GM12878 (cell line): ENCODE results near the gene MILR1. TPM values are rescaled to one million over a fixed set of nuclear protein-coding genes. Genes with fewer than 3 reads are reported as not detected.

Source experiments
- ATAC-seq: fragments of 200-7000 bp; cut with Tn5 transposase; 3 replicates; pipeline ENCODE4 v1.9.1; 2020; ENCODE audit warnings: mild to moderate bottlenecking, moderate library complexity
- BruUV-seq: library from RNA; stranded (reverse); fragments of 400-500 nt; replicated peaks from 2 replicates; lab custom pipeline; 2021; lab: Mats Ljungman, UMichigan
- CTCF ChIA-PET: fragments of 300-600 bp; sonication (Branson Sonifier 250); formaldehyde crosslinking; extraction: SDS; loops from one replicate; lab custom pipeline; 2021; ENCODE audit warnings: inconsistent platforms; lab: Yijun Ruan, JAX
- POLR2A ChIA-PET: fragments of 350-600 bp; formaldehyde crosslinking; extraction: SDS; loops from one replicate; lab custom pipeline; 2021; ENCODE audit warnings: inconsistent platforms; lab: Charles Lee
- RAD21 ChIA-PET: fragments of 300-600 bp; sonication (Branson Sonifier 250); formaldehyde crosslinking; loops from one replicate; lab custom pipeline; 2023; ENCODE audit warnings: antibody characterized with exemption; ENCODE audit not compliant: unreplicated experiment; lab: Charles Lee
- SMC1A ChIA-PET: fragments of 300-600 bp; sonication (Branson Sonifier 250); formaldehyde crosslinking; loops from one replicate; lab custom pipeline; 2023; ENCODE audit not compliant: unreplicated experiment, uncharacterized antibody; lab: Charles Lee
- DNase-seq: peaks from one replicate; pipeline ENCODE4 v3.0.0-alpha.2; 2011; ENCODE audit warnings: low read depth, low spot score
- FAIRE-seq: peaks from 3 replicates; lab custom pipeline; 2011; peaks lifted over from hg19 to GRCh38; lab: Jason Lieb, UNC
- H2AFZ ChIP-seq: 2 replicates; pipeline ENCODE4 v1.6.0; 2011; ENCODE audit warnings: low read depth, low read length, control low read depth; ENCODE audit not compliant: control insufficient read depth
- H3K27ac ChIP-seq: 2 replicates; pipeline ENCODE4 v1.5.1; 2011; ENCODE audit warnings: control low read depth; ENCODE audit not compliant: control insufficient read depth, insufficient read depth
- H3K27me3 ChIP-seq, 2 experiments: replicated peaks in 1 of 2; 2 replicates each; pipeline versions ENCODE4 v1.6.0 to v1.6.1; 2011; ENCODE audit warnings: low read length in 1 of 2; ENCODE audit not compliant: control insufficient read depth in 2 of 2, insufficient read depth in 2 of 2
- H3K36me3 ChIP-seq, 2 experiments: 2 replicates each; pipeline ENCODE4 v1.5.1; 2011; ENCODE audit warnings: low read length in 1 of 2; ENCODE audit not compliant: control insufficient read depth in 2 of 2, insufficient read depth in 2 of 2
- H3K4me1 ChIP-seq: 2 replicates; pipeline ENCODE4 v1.6.1; 2011; ENCODE audit warnings: mild to moderate bottlenecking, low read length, moderate library complexity, mixed read lengths; ENCODE audit not compliant: control insufficient read depth, insufficient read depth
- H3K4me2 ChIP-seq: 2 replicates; pipeline ENCODE4 v1.6.0; 2011; ENCODE audit warnings: control low read depth; ENCODE audit not compliant: control insufficient read depth, insufficient read depth
- H3K4me3 ChIP-seq: fragments of 200-600 bp; sonication (generic); 2 replicates; pipeline ENCODE4 v1.5.1; 2016
- H3K79me2 ChIP-seq: 2 replicates; pipeline ENCODE4 v1.6.0; 2011; ENCODE audit warnings: low read length; ENCODE audit not compliant: control insufficient read depth, insufficient read depth
- H3K9ac ChIP-seq: 2 replicates; pipeline ENCODE4 v1.8.0; 2011; ENCODE audit warnings: low read length, control low read depth, mixed read lengths; ENCODE audit not compliant: control insufficient read depth, insufficient read depth
- H3K9me3 ChIP-seq: replicated peaks from 3 replicates; pipeline ENCODE4 v1.5.1; 2011; ENCODE audit warnings: mild to moderate bottlenecking, low read length; ENCODE audit not compliant: control insufficient read depth, insufficient read depth
- H4K20me1 ChIP-seq: 2 replicates; pipeline ENCODE4 v1.6.0; 2011; ENCODE audit not compliant: control insufficient read depth, insufficient read depth
- SMC3 ChIP-seq: IDR thresholded peaks from 2 replicates; pipeline ENCODE4 v1.6.1; 2011; ENCODE audit warnings: low read length, improper control_type of control experiment, borderline replicate concordance
- whole genome bisulfite sequencing: methylation state at CpG from one replicate; pipeline ENCODE4 v1.1.6; 2016; ENCODE audit warnings: low lambda C conversion rate; ENCODE audit not compliant: insufficient replicate concordance, insufficient coverage; ENCODE audit errors: missing lambda C conversion rate; 5-methylcytosine and 5-hydroxymethylcytosine counted together
- in situ Hi-C: fragments of 300-500 bp; cut with MboI; formaldehyde crosslinking; loops from 9 replicates; pipeline ENCODE4 v1.14.3; 2018; ENCODE audit warnings: mixed read lengths
- intact Hi-C: fragments of 100-400 bp; cut with micrococcal nuclease; formaldehyde crosslinking; loops from one replicate; pipeline ENCODE4 v1.14.2; 2022; ENCODE audit not compliant: unreplicated experiment
- polyA plus RNA-seq, 11 experiments: library from polyadenylated mRNA; depleted of rRNA in 4 of 11; unstranded in 6 of 11; stranded (reverse) in 5 of 11; fragments of >200 nt; fragmentation: Nextera tagmentation in 4 of 11; fragmentation: Illumina TruSeq in 1 of 11; extraction: Ambion mirVana in 4 of 11; extraction: Trizol in 1 of 11; gene quantifications; 1 replicate in 1 of 11; 2 replicates in 10 of 11; pipeline versions ENCODE4 v1.2.1 to v1.2.3, GENCODE V29; 2011 to 2016; ENCODE audit warnings: inconsistent platforms in 2 of 11, missing spikeins in 2 of 11, low read depth in 1 of 11
- total RNA-seq, 4 experiments: library from RNA; depleted of rRNA in 3 of 4; stranded (reverse); fragments of >200 nt in 3 of 4; fragmentation: Illumina TruSeq in 1 of 4; extraction: Trizol in 1 of 4; gene quantifications; 2 replicates each; pipeline versions ENCODE4 v1.2.1 to v1.2.3, GENCODE V29; 2013 to 2021
- TF ChIP-seq, protein P1 (sequence below): fragments of 150-350 bp; IDR thresholded peaks from 2 replicates; pipeline ENCODE4 v1.6.1; 2014; ENCODE audit warnings: mild to moderate bottlenecking, low read depth, low read length

The MILR1 gene
- total and polyA plus RNA-seq, 10 of the 15 experiments (the other 5 are each of a cell fraction or from before 2014, with no cell fraction given) = 2.0 to 47.2 (median 17.2) TPM

DNA sequence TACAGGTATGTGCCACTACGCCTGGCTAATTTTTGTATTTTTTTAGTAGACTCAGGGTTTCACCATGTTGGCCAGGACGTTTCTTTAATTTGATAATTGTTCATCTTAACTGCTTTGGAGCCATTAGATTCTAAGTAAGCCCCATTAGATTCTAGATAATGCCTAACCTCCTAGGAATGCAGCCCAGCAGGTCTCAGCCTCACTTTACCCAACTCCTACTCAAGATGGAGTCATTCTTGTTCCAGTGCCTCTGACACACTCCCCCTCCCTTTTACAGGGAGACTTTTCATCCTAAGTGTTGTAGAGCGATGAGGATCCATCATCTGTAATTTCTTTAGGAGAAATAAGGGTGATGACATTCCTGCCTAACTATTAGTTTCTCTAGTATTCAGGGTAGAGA lies 23.7 kb upstream of the MILR1 start:
- BruUV-seq = no TSS peak
- Histone ChIP-seq H3K4me2 (no peak overlapping the region), H3K9me3 (no peaks in the 10 kb centered on the region; the same call in 2 of the 3 replicates), H3K4me3 (no peak overlapping the region), H3K4me1 (no peaks in the 10 kb centered on the region), H4K20me1 (no peaks in the 10 kb centered on the region), H3K27me3 (no peaks in the 10 kb centered on the region), H3K9ac (no peak overlapping the region), H3K79me2 (no peaks in the 10 kb centered on the region), H3K27ac (no peak overlapping the region)
- ATAC-seq (no peak), FAIRE-seq (no peak)
- ChIA-PET RAD21 (no interaction called here), CTCF (interaction anchor here (1.1 to 14.2 kb wide), 3 partner anchors 71 to 178 kb away, joined by 5 to 627 read pairs (median 350); partner anchors contain the start of gene POLG2), SMC1A (interaction anchor here (0.8 to 9.2 kb wide), 4 partner anchors 59 to 223 kb away, joined by 3 to 133 read pairs (median 3); no protein-coding TSS in a partner anchor)
- 55% methylated on average over 3 of the region's 3 CpGs for whole genome bisulfite sequencing
- in situ Hi-C loops (no loop called here), intact Hi-C loops (no loop called here)
- TF ChIP-seq, protein P1, sequence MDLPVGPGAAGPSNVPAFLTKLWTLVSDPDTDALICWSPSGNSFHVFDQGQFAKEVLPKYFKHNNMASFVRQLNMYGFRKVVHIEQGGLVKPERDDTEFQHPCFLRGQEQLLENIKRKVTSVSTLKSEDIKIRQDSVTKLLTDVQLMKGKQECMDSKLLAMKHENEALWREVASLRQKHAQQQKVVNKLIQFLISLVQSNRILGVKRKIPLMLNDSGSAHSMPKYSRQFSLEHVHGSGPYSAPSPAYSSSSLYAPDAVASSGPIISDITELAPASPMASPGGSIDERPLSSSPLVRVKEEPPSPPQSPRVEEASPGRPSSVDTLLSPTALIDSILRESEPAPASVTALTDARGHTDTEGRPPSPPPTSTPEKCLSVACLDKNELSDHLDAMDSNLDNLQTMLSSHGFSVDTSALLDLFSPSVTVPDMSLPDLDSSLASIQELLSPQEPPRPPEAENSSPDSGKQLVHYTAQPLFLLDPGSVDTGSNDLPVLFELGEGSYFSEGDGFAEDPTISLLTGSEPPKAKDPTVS = no peak
- TF ChIP-seq, all 136 proteins: peak for 0
- POLR2A ChIA-PET = no interaction called here
- Histone ChIP-seq H3K36me3 (no peaks in the 10 kb centered on the region), H2AFZ (no peak overlapping the region)
- DNase-seq = no peak

DNA sequence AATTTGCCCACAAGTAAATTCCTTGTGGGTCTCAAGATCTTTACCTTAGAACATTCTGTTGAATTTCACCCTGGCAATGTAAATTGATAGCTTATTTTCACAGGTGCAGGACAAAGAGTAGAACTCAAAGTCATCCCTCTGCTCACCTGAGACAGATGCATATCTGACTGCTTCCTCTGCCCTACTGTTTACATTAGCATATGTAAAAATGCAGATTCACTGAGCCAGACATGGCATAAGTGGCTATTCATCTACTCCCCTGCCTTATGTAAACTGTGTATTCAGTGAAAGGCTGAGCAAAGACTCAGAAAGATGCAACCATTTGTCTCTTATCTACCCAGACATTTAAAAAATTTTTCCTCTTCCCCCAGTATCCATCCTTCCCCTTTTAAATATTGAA lies 22.3 kb upstream of the MILR1 start:
- no peak for ATAC-seq
- no peak for FAIRE-seq
- SMC1A ChIA-PET = interaction anchor here (0.6 kb wide), 1 partner anchor 69 kb away, joined by 3 read pairs; no protein-coding TSS in a partner anchor
- Histone ChIP-seq H3K4me1 (no peaks in the 10 kb centered on the region), H3K9me3 (no peaks in the 10 kb centered on the region; the same call in 2 of the 3 replicates), H3K27me3 (no peaks in the 10 kb centered on the region), H3K79me2 (no peaks in the 10 kb centered on the region), H3K4me2 (no peak overlapping the region), H3K36me3 (no peaks in the 10 kb centered on the region), H4K20me1 (no peaks in the 10 kb centered on the region), H3K27ac (no peak overlapping the region), H2AFZ (no peak overlapping the region), H3K4me3 (no peak overlapping the region), H3K9ac (no peak overlapping the region)
- POLR2A ChIA-PET = no interaction called here
- intact Hi-C loops (no loop called here), in situ Hi-C loops (no loop called here)
- BruUV-seq = no TSS peak
- CTCF ChIA-PET = interaction anchor here (1.2 to 14.2 kb wide), 2 partner anchors 66 to 111 kb away, joined by 5 to 627 read pairs; no protein-coding TSS in a partner anchor
- RAD21 ChIA-PET = interaction anchor here (1.0 to 1.4 kb wide), 2 partner anchors 14 to 66 kb away, joined by 3 to 5 read pairs; no protein-coding TSS in a partner anchor
- no peak for DNase-seq
- no peak for TF ChIP-seq SMC3
